Endothelial cell of umbilical vein (primary cell): ENCODE data around the gene CCDC150. TPM values are rescaled to one million over a fixed set of nuclear protein-coding genes. Genes with fewer than 3 reads are reported as not detected.

Source experiments
- BruUV-seq: library from RNA; stranded (reverse); fragments of 400-500 nt; replicated peaks from 2 replicates; lab custom pipeline; 2021; lab: Mats Ljungman, UMichigan
- CTCF ChIA-PET: fragments of 300-600, 350-600 bp; sonication (Branson Sonifier 250); formaldehyde crosslinking; loops from one replicate; lab custom pipeline; 2021; ENCODE audit warnings: antibody characterized with exemption, inconsistent platforms; lab: Charles Lee
- POLR2A ChIA-PET: fragments of 300-600, 350-600 bp; sonication (Branson Sonifier 250); formaldehyde crosslinking; loops from one replicate; lab custom pipeline; 2021; ENCODE audit warnings: antibody characterized with exemption, inconsistent platforms; lab: Charles Lee
- DNase-seq: peaks from one replicate; pipeline ENCODE4 v3.0.0-alpha.2; 2011; ENCODE audit warnings: low read depth, low spot score
- FAIRE-seq: peaks from 2 replicates; lab custom pipeline; 2011; peaks lifted over from hg19 to GRCh38; lab: Jason Lieb, UNC
- H2AFZ ChIP-seq: 2 replicates; pipeline ENCODE4 v1.6.0; 2012; ENCODE audit warnings: low read depth, low read length, control low read depth, inconsistent platforms
- H3K27ac ChIP-seq: 2 replicates; pipeline ENCODE4 v1.5.1; 2011; ENCODE audit warnings: low read depth, mild to moderate bottlenecking, control low read depth, low read length, moderate library complexity; ENCODE audit not compliant: insufficient read depth
- H3K27me3 ChIP-seq, 2 experiments: 2 replicates each; pipeline versions ENCODE4 v1.6.0 to v1.6.1; 2011; ENCODE audit warnings: low read length in 2 of 2, mixed read lengths in 1 of 2; ENCODE audit not compliant: control insufficient read depth in 2 of 2, insufficient read depth in 2 of 2
- H3K36me3 ChIP-seq, 2 experiments: 2 replicates in 1 of 2; 3 replicates in 1 of 2; pipeline ENCODE4 v1.5.1; 2011; ENCODE audit warnings: low read length in 2 of 2, mild to moderate bottlenecking in 1 of 2, moderate library complexity in 1 of 2; ENCODE audit not compliant: control insufficient read depth in 2 of 2, insufficient read depth in 2 of 2; ENCODE audit errors: extremely low read depth in 1 of 2
- H3K4me1 ChIP-seq: 3 replicates; pipeline ENCODE4 v1.5.1; 2011; ENCODE audit warnings: mild to moderate bottlenecking, low read length; ENCODE audit not compliant: control insufficient read depth, insufficient read depth; ENCODE audit errors: extremely low read depth
- H3K4me2 ChIP-seq: 2 replicates; pipeline ENCODE4 v1.6.1; 2011; ENCODE audit warnings: low read length, control low read depth, mixed read lengths; ENCODE audit not compliant: insufficient read depth
- H3K4me3 ChIP-seq, 3 experiments: fragments of 200-600 bp in 1 of 3; sonication (generic), shearing (Covaris generic) in 1 of 3; replicated peaks in 1 of 3; 2 replicates each; pipeline ENCODE4 v1.5.1; 2011 to 2016; ENCODE audit warnings: control low read depth in 3 of 3, low read length in 3 of 3, mild to moderate bottlenecking in 2 of 3, inconsistent platforms in 1 of 3, low read depth in 1 of 3, moderate library complexity in 1 of 3; ENCODE audit not compliant: insufficient read depth in 1 of 3
- H3K79me2 ChIP-seq: 2 replicates; pipeline ENCODE4 v1.6.0; 2012; ENCODE audit warnings: low read length, inconsistent platforms; ENCODE audit not compliant: control insufficient read depth, insufficient read depth
- H3K9ac ChIP-seq: replicated peaks from 2 replicates; pipeline ENCODE3; 2011; ENCODE audit warnings: low read length, control low read depth; ENCODE audit not compliant: insufficient read depth; ENCODE audit errors: extremely low read depth
- H3K9me1 ChIP-seq: replicated peaks from 3 replicates; pipeline ENCODE4 v1.6.0; 2011; ENCODE audit warnings: mild to moderate bottlenecking, low read length; ENCODE audit not compliant: control insufficient read depth, insufficient read depth; ENCODE audit errors: extremely low read depth
- H3K9me3 ChIP-seq: replicated peaks from 2 replicates; pipeline ENCODE4 v1.5.1; 2012; ENCODE audit warnings: low read length, inconsistent platforms; ENCODE audit not compliant: control insufficient read depth, insufficient read depth
- H4K20me1 ChIP-seq: replicated peaks from 2 replicates; pipeline ENCODE3; 2011; ENCODE audit warnings: mild to moderate bottlenecking, low read length; ENCODE audit not compliant: control insufficient read depth, insufficient read depth; ENCODE audit errors: extremely low read depth
- EZH2 ChIP-seq: IDR thresholded peaks from 2 replicates; pipeline ENCODE4 v1.6.1; 2012; ENCODE audit warnings: borderline replicate concordance, low read depth, mild to moderate bottlenecking, moderate library complexity, low read length, inconsistent platforms; ENCODE audit not compliant: severe bottlenecking
- FOS ChIP-seq: IDR thresholded peaks from 2 replicates; pipeline ENCODE4 v1.6.1; 2011; ENCODE audit warnings: mild to moderate bottlenecking, low read length, moderate library complexity, borderline replicate concordance; ENCODE audit not compliant: insufficient read depth
- GATA2 ChIP-seq: IDR thresholded peaks from 2 replicates; pipeline ENCODE4 v1.7.0; 2011; ENCODE audit warnings: low read depth, mild to moderate bottlenecking, moderate library complexity, mixed read lengths, low read length; ENCODE audit not compliant: insufficient read length, insufficient read depth
- JUN ChIP-seq: IDR thresholded peaks from 2 replicates; pipeline ENCODE4 v1.6.1; 2011; ENCODE audit warnings: borderline replicate concordance, low read depth; ENCODE audit not compliant: insufficient read length, insufficient read depth
- MYC ChIP-seq: IDR thresholded peaks from one replicate; pipeline ENCODE4 v1.6.1; 2011; ENCODE audit warnings: mild to moderate bottlenecking, low read depth, low read length
- POLR2A ChIP-seq: IDR thresholded peaks from 2 replicates; pipeline ENCODE4 v1.6.1; 2012; ENCODE audit warnings: low read depth, mild to moderate bottlenecking, control low read depth, low read length
- POLR2AphosphoS5 ChIP-seq: IDR thresholded peaks from 2 replicates; pipeline ENCODE4 v1.6.1; 2012; ENCODE audit warnings: low read depth, mild to moderate bottlenecking, control low read depth, low read length, moderate library complexity; ENCODE audit not compliant: insufficient read depth
- dilution Hi-C: fragments of 300-500 bp; cut with MboI; formaldehyde crosslinking; loops from one replicate; pipeline ENCODE4 v1.15.0; 2019; ENCODE audit warnings: low sequenced_read_pairs; ENCODE audit not compliant: extremely low pct_ligation_motif_present
- intact Hi-C: fragments of 100-400 bp; cut with micrococcal nuclease; formaldehyde crosslinking; loops from one replicate; pipeline ENCODE4 v1.10.0; 2022
- polyA plus RNA-seq, 4 experiments: library from polyadenylated mRNA; depleted of rRNA in 3 of 4; stranded (reverse) in 3 of 4; unstranded in 1 of 4; fragments of >200 nt; gene quantifications; 2 replicates each; pipeline versions ENCODE4 v1.2.1 to v1.2.3, GENCODE V29; 2011 to 2012; ENCODE audit warnings: missing spikeins in 1 of 4
- total RNA-seq: library from RNA; stranded (reverse); gene quantifications from 2 replicates; pipeline ENCODE4 v1.2.3, GENCODE V29; 2021
- TF ChIP-seq, protein P1 (sequence below): IDR thresholded peaks from 2 replicates; pipeline ENCODE4 v1.6.1; 2011; ENCODE audit not compliant: insufficient read depth, insufficient read length
- TF ChIP-seq, protein P2 (sequence below), 2 donors: IDR thresholded peaks; 1 replicate in 1 of 2; 2 replicates in 1 of 2; pipeline ENCODE4 v1.5.1; 2011; ENCODE audit warnings: low read length in 2 of 2, mild to moderate bottlenecking in 2 of 2, moderate library complexity in 2 of 2, control low read depth in 1 of 2, inconsistent platforms in 1 of 2, low read depth in 1 of 2; ENCODE audit not compliant: insufficient read depth in 1 of 2; ENCODE audit errors: extremely low read depth in 1 of 2

CCDC150 gene
- total and polyA plus RNA-seq, 2 donors (not counting 3 experiments of a cell fraction or from before 2014, with no cell fraction given): 1.7 to 19.9 TPM

DNA sequence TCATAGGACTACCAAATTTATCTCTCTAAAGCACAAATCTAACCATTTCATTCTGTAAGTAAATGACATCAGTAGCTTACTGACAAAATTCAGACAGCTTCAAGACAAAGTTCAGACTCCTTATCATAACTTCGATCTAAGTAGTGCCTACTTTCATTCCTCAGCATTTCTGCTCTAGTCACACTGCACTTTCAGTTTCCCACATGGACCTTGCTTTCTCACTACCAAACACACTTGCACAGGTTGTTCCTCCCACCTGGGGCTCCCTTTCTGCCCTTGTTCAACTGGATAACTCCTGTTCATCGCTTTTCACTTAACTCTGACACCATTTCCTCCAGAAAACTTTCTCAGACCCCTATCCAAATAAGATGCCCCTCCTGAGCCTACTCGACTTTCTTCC is 22.1 kb upstream of the CCDC150 start:
- no peaks in the 10 kb centered on the region for H3K9me1 ChIP-seq
- H3K9me3 ChIP-seq: no peaks in the 10 kb centered on the region
- H3K27ac ChIP-seq: no peak overlapping the region
- H4K20me1 ChIP-seq: no peaks in the 10 kb centered on the region
- FAIRE-seq (no peak), DNase-seq (no peak)
- H3K79me2 ChIP-seq: no peaks in the 10 kb centered on the region
- ChIA-PET CTCF (no interaction called here), POLR2A (no interaction called here)
- no peak for TF ChIP-seq FOS
- TF ChIP-seq GATA2: peak; percentile 26
- no peak overlapping the region for H3K4me3 ChIP-seq
- H3K4me1 ChIP-seq: no peaks in the 10 kb centered on the region
- peaks cover 11 to 19% of the 10 kb centered on the region in 2 experiments for H3K27me3 ChIP-seq
- dilution Hi-C loops: no loop called here
- no peak overlapping the region for H2AFZ ChIP-seq
- H3K36me3 ChIP-seq: no peaks in the 10 kb centered on the region
- no peak overlapping the region for H3K9ac ChIP-seq
- H3K4me2 ChIP-seq: no peak overlapping the region
- no TSS peak for BruUV-seq
- intact Hi-C loops: no loop called here

DNA sequence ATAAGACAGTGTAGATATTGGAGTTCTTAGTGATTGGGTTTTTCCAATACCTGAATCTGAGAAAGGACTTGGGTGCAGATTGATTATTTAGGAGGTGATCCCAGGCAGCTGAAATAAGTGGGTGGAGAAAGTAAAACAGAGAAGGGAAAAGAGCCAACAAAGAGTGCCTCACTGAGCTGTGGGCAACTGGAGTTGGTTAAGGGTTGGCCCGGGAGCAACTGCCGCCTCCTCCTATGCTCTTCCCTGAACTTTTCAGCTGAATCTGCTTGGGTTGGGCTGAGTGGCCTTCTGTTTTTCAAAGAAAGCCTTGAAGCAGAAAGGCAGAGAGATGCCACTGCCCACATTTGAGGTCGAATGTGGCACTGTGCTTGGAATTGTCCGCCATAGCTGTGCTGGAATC is 20.9 kb upstream of the CCDC150 start:
- Histone ChIP-seq H3K79me2 (no peaks in the 10 kb centered on the region), H4K20me1 (no peaks in the 10 kb centered on the region), H3K9me1 (no peaks in the 10 kb centered on the region), H2AFZ (no peak overlapping the region), H3K4me1 (no peaks in the 10 kb centered on the region), H3K9ac (no peak overlapping the region), H3K4me2 (no peak overlapping the region), H3K27ac (no peak overlapping the region), H3K36me3 (no peaks in the 10 kb centered on the region), H3K27me3 (peaks cover 14 to 19% of the 10 kb centered on the region in 2 experiments), H3K4me3 (no peak overlapping the region), H3K9me3 (no peaks in the 10 kb centered on the region)
- FAIRE-seq (no peak), DNase-seq (no peak)
- TF ChIP-seq, protein P1, sequence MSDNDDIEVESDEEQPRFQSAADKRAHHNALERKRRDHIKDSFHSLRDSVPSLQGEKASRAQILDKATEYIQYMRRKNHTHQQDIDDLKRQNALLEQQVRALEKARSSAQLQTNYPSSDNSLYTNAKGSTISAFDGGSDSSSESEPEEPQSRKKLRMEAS: no peak
- TF ChIP-seq, protein P2, sequence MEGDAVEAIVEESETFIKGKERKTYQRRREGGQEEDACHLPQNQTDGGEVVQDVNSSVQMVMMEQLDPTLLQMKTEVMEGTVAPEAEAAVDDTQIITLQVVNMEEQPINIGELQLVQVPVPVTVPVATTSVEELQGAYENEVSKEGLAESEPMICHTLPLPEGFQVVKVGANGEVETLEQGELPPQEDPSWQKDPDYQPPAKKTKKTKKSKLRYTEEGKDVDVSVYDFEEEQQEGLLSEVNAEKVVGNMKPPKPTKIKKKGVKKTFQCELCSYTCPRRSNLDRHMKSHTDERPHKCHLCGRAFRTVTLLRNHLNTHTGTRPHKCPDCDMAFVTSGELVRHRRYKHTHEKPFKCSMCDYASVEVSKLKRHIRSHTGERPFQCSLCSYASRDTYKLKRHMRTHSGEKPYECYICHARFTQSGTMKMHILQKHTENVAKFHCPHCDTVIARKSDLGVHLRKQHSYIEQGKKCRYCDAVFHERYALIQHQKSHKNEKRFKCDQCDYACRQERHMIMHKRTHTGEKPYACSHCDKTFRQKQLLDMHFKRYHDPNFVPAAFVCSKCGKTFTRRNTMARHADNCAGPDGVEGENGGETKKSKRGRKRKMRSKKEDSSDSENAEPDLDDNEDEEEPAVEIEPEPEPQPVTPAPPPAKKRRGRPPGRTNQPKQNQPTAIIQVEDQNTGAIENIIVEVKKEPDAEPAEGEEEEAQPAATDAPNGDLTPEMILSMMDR (IDR thresholded peaks at IDR 0.05; ENCODE audit: extremely low read depth in 1 of 2, insufficient read depth in 1 of 2, low read depth in 1 of 2, low read length in 2 of 2): no peak
- TF ChIP-seq POLR2A: no peak
- no peak for TF ChIP-seq JUN
- no peak for TF ChIP-seq FOS
- TF ChIP-seq MYC: no peak
- no peak for TF ChIP-seq EZH2
- TF ChIP-seq POLR2AphosphoS5: no peak
- TF ChIP-seq GATA2: no peak
- POLR2A ChIA-PET: no interaction called here
- intact Hi-C loops (no loop called here), dilution Hi-C loops (no loop called here)
- CTCF ChIA-PET: interaction anchor here (1.6 kb wide), 1 partner anchor 11 kb away, joined by 4 read pairs; no protein-coding TSS in a partner anchor
- no TSS peak for BruUV-seq
